Activated T-helper 1 cell treated with anti-CD3 and anti-CD28 coated beads, Interleukin-12 subunit alpha, Interleukin-12 subunit beta, Interleukin-2, Interleukin-4 antibody, amounts not matched to agents 30 ng/mL and 10 ng/mL and 1 ng/mL, durations not matched to agents 14 hours and 24 hours and 36 hours (primary cell): Measurements from ENCODE around the gene MTA3. TPM values are rescaled to one million over a fixed set of nuclear protein-coding genes. Genes with fewer than 3 reads are reported as not detected.
"Not testable (repeated sequence)": the region's sequence is repeated elsewhere in the genome, so short reads cannot be mapped to it uniquely, and the experiment has no call there.

Experiments used
- DNase-seq: peaks from one replicate; pipeline ENCODE4 v3.0.0; 2021; ENCODE audit warnings: low spot score
- H3K27ac Mint-ChIP-seq: one replicate; pipeline ENCODE4 v1.8.0; 2021; ENCODE audit warnings: mild to moderate bottlenecking, mixed read lengths
- H3K27me3 Mint-ChIP-seq: one replicate; pipeline ENCODE4 v1.8.0; 2022; ENCODE audit warnings: mild to moderate bottlenecking, moderate library complexity, mixed read lengths; ENCODE audit not compliant: insufficient read depth
- H3K36me3 Mint-ChIP-seq: one replicate; pipeline ENCODE4 v1.8.0; 2021; ENCODE audit warnings: low read depth, mixed read lengths
- H3K4me1 Mint-ChIP-seq: one replicate; pipeline ENCODE4 v1.8.0; 2021; ENCODE audit warnings: low read depth, mixed read lengths
- H3K4me3 Mint-ChIP-seq: one replicate; pipeline ENCODE4 v1.8.0; 2021; ENCODE audit warnings: mild to moderate bottlenecking, moderate library complexity, mixed read lengths
- H3K9me3 Mint-ChIP-seq: one replicate; pipeline ENCODE4 v1.8.0; 2021; ENCODE audit warnings: mixed read lengths
- intact Hi-C: fragments of 100-400 bp; cut with micrococcal nuclease; formaldehyde crosslinking; loops from one replicate; pipeline ENCODE4 v1.15.1; 2024
- total RNA-seq: library from RNA; stranded (reverse); gene quantifications from 2 replicates; pipeline ENCODE4 v1.2.3, GENCODE V29; 2022

MTA3 gene
- total RNA-seq, 1 donor from 2014 or later: 29.4 TPM

DNA sequence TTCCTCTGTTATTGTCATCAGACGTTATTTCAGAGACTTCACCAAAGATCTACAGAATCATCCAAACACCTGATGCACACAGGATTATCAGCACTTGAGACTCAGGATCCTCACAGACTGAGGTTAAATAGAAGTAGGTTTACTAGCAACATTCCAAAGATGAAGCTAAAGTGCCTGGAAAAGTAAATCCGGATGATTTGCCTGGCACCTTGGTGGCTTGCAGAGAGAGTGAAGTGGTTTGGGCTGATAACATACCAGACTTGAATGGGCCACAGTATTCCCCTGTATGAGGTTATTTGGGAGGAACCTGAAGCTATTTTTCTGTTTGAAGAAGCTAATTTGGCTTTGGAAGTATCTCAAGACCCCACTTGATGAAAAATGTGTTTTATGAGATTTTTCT, 144.5 kb downstream of the MTA3 start:
- Mint-ChIP-seq H3K27ac (no peak overlapping the region), H3K4me3 (no peak overlapping the region), H3K9me3 (no peaks in the 10 kb centered on the region), H3K27me3 (no peaks in the 10 kb centered on the region), H3K36me3 (peaks cover 10% of the 10 kb centered on the region), H3K4me1 (no peaks in the 10 kb centered on the region)
- DNase-seq: no peak
- intact Hi-C loops: no loop called here

DNA sequence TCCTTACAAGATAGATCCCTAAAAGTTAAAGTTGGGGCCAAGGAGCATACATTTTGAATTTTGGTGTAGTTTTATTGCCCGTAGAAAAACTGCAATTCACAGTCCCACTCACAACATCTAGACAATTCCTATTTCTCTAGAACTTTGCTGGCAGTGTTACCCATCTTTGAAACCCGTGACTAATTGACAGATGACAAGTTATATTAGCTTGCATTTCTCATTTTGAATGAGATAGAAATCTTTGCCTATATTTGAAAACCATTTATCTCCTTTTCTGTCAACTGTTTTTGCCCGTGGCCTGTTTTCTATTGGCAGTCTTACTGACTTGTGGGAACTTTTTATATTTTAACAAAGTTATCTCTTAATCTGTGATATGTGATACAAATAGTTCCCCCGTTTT, 145.5 kb downstream of the MTA3 start:
- Mint-ChIP-seq H3K9me3 (no peaks in the 10 kb centered on the region), H3K27me3 (no peaks in the 10 kb centered on the region), H3K4me3 (no peak overlapping the region), H3K36me3 (peaks cover 5% of the 10 kb centered on the region), H3K4me1 (no peaks in the 10 kb centered on the region), H3K27ac (no peak overlapping the region)
- no peak for DNase-seq
- intact Hi-C loops: no loop called here

DNA sequence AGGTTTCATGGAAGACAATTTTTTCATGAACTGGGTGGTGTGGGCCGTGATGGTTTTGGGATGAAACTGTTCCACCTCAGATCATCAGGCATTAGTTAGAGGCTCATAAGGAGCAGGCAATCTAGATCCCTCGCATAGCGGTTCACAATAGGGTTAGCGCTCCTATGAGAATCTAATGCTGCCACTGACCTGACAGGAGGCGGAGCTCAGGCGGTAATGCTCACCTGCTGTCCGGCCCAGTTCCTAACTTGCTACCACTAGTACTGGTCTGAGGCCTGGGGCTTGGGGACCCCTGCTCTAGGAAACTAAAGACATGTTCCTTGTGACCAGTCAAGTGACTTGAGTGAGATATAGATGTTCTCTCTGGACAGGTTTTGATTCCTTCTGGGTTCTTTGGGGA, 146.3 kb downstream of the MTA3 start:
- Mint-ChIP-seq H3K27me3 (no peaks in the 10 kb centered on the region), H3K4me3 (no peak overlapping the region), H3K27ac (no peak overlapping the region), H3K4me1 (no peaks in the 10 kb centered on the region), H3K36me3 (peaks cover 2% of the 10 kb centered on the region), H3K9me3 (no peaks in the 10 kb centered on the region)
- intact Hi-C loops: no loop called here
- no peak for DNase-seq

DNA sequence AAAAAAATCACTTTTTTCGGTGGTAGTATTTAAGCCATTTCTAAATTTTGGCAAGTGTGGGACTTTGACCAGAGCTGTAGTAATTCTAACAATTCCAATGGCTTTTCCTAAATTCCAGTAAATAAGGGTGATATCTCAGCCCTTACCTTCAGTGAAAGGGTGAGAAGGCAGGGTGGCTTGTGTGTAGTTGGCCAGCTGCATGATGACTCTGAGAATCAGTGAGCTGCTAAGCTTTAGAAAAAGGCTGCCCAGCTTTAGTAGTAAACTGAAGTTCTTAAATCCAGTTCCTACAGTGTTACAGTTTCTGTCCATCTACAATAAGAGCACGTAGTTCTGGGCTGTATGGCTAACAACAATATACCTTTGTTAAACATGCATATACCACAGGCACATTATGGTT, 153.5 kb downstream of the MTA3 start:
- no peak for DNase-seq
- Mint-ChIP-seq H3K4me1 (peaks cover 13% of the 10 kb centered on the region), H3K27me3 (no peaks in the 10 kb centered on the region), H3K36me3 (peaks cover 2% of the 10 kb centered on the region), H3K27ac (no peak overlapping the region), H3K4me3 (no peak overlapping the region), H3K9me3 (no peaks in the 10 kb centered on the region)
- intact Hi-C loops: loop anchor here (1.0 to 10.0 kb wide), 3 partner anchors 70 to 703 kb away; partner anchors contain the start of gene HAAO

DNA sequence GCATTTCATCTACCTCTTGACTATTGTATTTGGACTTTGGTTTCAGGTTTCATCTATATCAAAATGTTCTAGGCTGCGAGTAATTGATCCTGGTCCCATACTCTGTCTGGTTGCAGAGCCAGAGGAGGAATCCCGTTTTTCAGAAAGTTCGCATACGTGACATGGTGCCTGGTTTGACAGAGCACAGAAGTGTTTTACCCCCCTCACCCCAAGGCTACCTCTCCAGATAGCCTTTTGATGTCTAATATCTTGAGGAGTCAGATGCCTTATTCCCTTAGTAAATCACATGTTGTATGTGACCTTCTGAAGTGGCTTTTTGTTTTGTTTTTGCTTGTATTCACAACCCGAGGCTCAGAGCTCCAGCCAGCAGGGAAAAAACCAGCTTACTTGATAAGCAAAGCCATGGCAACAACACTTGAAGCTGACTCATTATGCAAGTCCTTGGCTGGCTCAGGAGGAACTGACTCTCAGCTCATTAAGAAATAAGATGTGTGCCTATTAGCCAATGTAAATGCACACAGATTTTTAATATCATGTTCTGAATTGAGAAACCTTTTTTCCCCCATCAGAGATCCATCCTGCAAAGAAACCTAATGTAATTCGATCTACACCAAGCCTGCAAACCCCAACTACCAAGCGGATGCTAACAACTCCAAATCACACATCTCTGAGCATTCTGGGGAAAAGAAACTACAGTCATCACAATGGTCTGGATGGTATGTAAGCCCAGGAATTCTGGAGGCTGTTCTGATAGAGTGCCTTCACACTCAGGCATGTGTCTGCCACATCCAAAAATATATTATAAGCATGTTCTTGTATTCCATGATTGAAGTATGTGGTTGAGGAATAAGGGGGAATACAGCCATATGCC, 154.1 kb downstream of the MTA3 start:
- intact Hi-C loops: loop anchor here (1.0 to 10.0 kb wide), 3 partner anchors 70 to 702 kb away; partner anchors contain the start of gene HAAO
- H3K4me1 Mint-ChIP-seq: peaks cover 13% of the 10 kb centered on the region

DNA sequence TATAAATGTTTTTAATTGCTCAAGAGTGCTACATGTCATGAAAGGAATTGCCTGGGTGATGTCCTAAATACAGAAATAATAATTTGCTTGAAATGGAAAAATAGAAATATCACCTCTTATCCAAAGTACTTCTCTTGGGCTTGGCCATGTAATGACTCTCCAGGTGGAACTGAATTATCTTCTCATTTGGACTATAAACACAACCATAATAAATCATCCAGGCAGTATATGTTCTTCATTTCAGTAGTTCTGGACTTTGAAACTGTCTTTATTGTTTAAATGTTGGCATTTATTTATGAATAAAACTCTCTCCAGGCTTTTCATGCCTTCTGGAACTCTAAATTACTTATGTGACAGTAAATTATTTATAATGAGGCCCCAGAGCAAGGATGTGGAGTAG, 155.0 kb downstream of the MTA3 start:
- intact Hi-C loops: loop anchor here (5.0 to 10.0 kb wide), 2 partner anchors 69 to 701 kb away; partner anchors contain the start of gene HAAO
- no peaks in the 10 kb centered on the region for H3K9me3 Mint-ChIP-seq
- H3K27me3 Mint-ChIP-seq: no peaks in the 10 kb centered on the region
- no peak for DNase-seq
- no peak overlapping the region for H3K27ac Mint-ChIP-seq
- peaks cover 4% of the 10 kb centered on the region for H3K36me3 Mint-ChIP-seq
- no peak overlapping the region for H3K4me3 Mint-ChIP-seq
- peaks cover 13% of the 10 kb centered on the region for H3K4me1 Mint-ChIP-seq

More for the DNA sequence above, 154.1 kb downstream of the MTA3 start:
- H3K27me3 Mint-ChIP-seq: no peaks in the 10 kb centered on the region
- peak; percentile 28 for DNase-seq
- H3K9me3 Mint-ChIP-seq: no peaks in the 10 kb centered on the region
- peaks cover 4% of the 10 kb centered on the region for H3K36me3 Mint-ChIP-seq
- peak overlapping the region; percentile 45 for H3K27ac Mint-ChIP-seq
- H3K4me3 Mint-ChIP-seq: peak overlapping the region; percentile 11

DNA sequence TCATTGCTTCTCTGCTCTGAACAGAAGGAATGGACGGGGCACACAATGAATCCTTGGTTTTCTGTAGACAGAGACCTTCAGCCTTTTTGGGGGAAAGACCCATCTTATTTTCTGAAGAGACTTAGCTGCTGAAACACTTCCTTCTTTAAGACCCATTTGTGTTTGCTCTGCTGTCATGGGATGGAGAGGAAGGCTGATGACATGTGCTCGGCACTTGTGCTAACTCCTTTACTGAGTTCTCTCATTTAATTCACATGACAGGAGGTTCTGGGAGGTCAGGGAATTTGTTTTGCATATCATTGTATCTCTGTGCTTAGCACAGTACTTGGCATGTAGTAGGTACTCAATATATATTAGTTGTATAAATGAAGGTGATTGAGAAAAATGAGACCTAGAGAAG, 156.5 kb downstream of the MTA3 start:
- Mint-ChIP-seq H3K9me3 (peaks cover 6% of the 10 kb centered on the region), H3K36me3 (peaks cover 4% of the 10 kb centered on the region), H3K27ac (no peak overlapping the region), H3K4me1 (peaks cover 13% of the 10 kb centered on the region), H3K27me3 (no peaks in the 10 kb centered on the region), H3K4me3 (no peak overlapping the region)
- intact Hi-C loops: loop anchor here (5.0 to 10.0 kb wide), 2 partner anchors 67 to 700 kb away; partner anchors contain the start of gene HAAO
- no peak for DNase-seq

- Mint-ChIP-seq H3K27ac (no peak overlapping the region), H3K36me3 (peaks cover 4% of the 10 kb centered on the region), H3K9me3 (peaks cover 12% of the 10 kb centered on the region), H3K27me3 (no peaks in the 10 kb centered on the region), H3K4me1 (peaks cover 13% of the 10 kb centered on the region), H3K4me3 (no peak overlapping the region)
- intact Hi-C loops: loop anchor here (10.0 kb wide), 1 partner anchor 699 kb away; no protein-coding TSS in a partner anchor
- no peak for DNase-seq
Observed at GRCh38 chr2:42725657-42726056, 157.2 kb downstream of the MTA3 start.

DNA sequence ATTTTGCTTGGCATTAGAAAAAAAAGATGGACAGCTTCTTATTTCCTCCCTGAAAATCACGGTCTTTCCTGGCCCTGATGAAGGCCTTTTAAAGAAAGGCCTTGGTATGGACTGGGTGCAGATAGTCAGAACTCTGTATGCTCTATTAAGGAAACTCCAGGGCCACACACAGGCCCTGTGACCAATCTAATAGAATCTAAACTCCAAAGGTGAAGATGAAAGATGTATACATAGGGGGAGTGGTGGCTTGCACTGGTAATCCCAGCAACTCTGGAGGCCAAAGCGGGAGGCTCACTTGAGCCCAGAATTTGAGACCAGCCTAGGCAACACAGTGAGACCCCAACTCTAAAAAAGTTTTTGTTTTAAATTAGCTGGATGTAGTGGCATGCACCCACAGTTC, 158.2 kb downstream of the MTA3 start:
- H3K4me3 Mint-ChIP-seq: no peak overlapping the region
- peaks cover 9% of the 10 kb centered on the region for H3K36me3 Mint-ChIP-seq
- no peaks in the 10 kb centered on the region for H3K27me3 Mint-ChIP-seq
- intact Hi-C loops: loop anchor here (10.0 kb wide), 1 partner anchor 698 kb away; no protein-coding TSS in a partner anchor
- DNase-seq: no peak
- H3K27ac Mint-ChIP-seq: no peak overlapping the region
- peaks cover 18% of the 10 kb centered on the region for H3K9me3 Mint-ChIP-seq
- H3K4me1 Mint-ChIP-seq: peaks cover 13% of the 10 kb centered on the region

DNA sequence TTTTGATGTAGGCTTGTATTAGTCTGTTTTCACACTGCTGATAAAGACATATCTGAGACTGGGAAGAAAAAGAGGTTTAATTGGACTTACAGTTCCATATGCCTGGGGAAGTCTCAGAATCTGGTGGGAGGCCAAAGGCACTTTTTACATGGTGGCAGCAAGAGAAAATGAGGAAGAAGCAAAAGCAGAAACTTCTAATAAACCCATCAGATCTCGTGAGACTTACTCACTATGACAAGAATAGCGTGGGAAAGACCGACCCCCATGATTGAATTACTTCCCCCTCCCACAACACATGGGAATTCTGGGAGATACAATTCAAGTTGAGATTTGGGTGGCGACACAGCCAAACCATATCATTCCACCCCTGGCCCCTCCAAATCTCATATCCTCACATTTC, 162.9 kb downstream of the MTA3 start:
- Mint-ChIP-seq H3K9me3 (peaks cover 45% of the 10 kb centered on the region), H3K36me3 (peaks cover 32% of the 10 kb centered on the region)
- intact Hi-C loops, H3K4me3 Mint-ChIP-seq, H3K27ac Mint-ChIP-seq, H3K27me3 Mint-ChIP-seq, H3K4me1 Mint-ChIP-seq, DNase-seq: not testable (repeated sequence)

GRCh38 chr2:42733852-42734251, 165.4 kb downstream of the MTA3 start:
- no peaks in the 10 kb centered on the region for H3K4me1 Mint-ChIP-seq
- no peak overlapping the region for H3K27ac Mint-ChIP-seq
- H3K4me3 Mint-ChIP-seq: no peak overlapping the region
- no peaks in the 10 kb centered on the region for H3K27me3 Mint-ChIP-seq
- no peak for DNase-seq
- H3K9me3 Mint-ChIP-seq: peaks cover 53% of the 10 kb centered on the region
- H3K36me3 Mint-ChIP-seq: peaks cover 37% of the 10 kb centered on the region
- intact Hi-C loops: no loop called here

GRCh38 chr2:42736598-42737322, 168.3 kb downstream of the MTA3 start:
- no peak for DNase-seq
- H3K4me1 Mint-ChIP-seq: peaks cover 12% of the 10 kb centered on the region
- H3K27me3 Mint-ChIP-seq: no peaks in the 10 kb centered on the region
- H3K27ac Mint-ChIP-seq: no peak overlapping the region
- H3K36me3 Mint-ChIP-seq: peaks cover 45% of the 10 kb centered on the region
- H3K9me3 Mint-ChIP-seq: peaks cover 47% of the 10 kb centered on the region
- intact Hi-C loops: no loop called here
- no peak overlapping the region for H3K4me3 Mint-ChIP-seq

GRCh38 chr2:42741140-42741539, 172.7 kb downstream of the MTA3 start:
- Mint-ChIP-seq H3K4me1 (peaks cover 12% of the 10 kb centered on the region), H3K27ac (no peak overlapping the region), H3K27me3 (no peaks in the 10 kb centered on the region), H3K4me3 (no peak overlapping the region), H3K36me3 (peaks cover 27% of the 10 kb centered on the region), H3K9me3 (peaks cover 20% of the 10 kb centered on the region)
- DNase-seq: no peak
- intact Hi-C loops: no loop called here
